Stimulated activated CD4-positive, alpha-beta T cell treated with anti-CD3 and anti-CD28 coated beads, Interleukin-2, amount 100 ng/mL, for 24 hours (primary cell): ENCODE measurements around the gene ZNF500.
"Not testable (repeated sequence)": the region's sequence is repeated elsewhere in the genome, so short reads cannot be mapped to it uniquely, and the experiment has no call there.

ENCODE experiments used
- DNase-seq, 2 donors: peaks; one replicate each; pipeline ENCODE4 v3.0.0-alpha.2; 2020

Gene ZNF500

DNA sequence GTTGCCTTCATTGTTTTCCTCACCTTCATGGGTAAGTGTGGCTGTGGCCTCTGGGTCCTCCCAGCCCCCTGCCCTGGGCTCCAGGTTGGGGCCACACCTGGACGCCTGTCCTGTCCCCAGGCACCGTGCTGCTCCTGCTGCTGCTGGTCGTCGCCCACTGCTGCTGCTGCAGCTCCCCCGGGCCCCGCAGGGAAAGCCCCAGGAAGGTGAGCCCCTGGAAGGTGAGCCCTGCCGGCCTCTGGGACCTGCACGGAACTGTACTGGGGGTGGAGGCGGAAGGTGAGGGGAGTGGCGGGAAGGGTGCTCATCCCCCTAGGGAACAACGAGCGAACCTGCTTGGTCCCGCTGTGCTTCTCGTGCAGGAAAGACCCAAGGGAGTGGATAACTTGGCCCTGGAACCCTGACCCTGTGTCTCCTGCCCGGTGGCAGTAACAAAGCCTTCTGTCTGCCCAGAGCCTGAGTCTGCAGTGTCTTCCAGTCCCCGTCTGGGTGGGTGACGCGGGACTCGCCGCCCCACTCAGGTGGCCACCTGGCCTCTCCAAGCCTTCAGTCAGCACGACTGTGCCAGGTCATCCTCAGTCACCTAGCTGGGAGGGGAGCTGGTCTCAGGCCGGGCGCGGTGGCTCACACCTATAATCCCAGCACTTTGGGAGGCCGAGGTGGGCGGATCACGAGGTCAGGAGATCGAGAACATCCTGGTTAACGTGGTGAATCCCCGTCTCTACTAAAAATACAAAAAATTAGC, 29.0 kb upstream of the ZNF500 start:
- DNase-seq, result no peak

DNA sequence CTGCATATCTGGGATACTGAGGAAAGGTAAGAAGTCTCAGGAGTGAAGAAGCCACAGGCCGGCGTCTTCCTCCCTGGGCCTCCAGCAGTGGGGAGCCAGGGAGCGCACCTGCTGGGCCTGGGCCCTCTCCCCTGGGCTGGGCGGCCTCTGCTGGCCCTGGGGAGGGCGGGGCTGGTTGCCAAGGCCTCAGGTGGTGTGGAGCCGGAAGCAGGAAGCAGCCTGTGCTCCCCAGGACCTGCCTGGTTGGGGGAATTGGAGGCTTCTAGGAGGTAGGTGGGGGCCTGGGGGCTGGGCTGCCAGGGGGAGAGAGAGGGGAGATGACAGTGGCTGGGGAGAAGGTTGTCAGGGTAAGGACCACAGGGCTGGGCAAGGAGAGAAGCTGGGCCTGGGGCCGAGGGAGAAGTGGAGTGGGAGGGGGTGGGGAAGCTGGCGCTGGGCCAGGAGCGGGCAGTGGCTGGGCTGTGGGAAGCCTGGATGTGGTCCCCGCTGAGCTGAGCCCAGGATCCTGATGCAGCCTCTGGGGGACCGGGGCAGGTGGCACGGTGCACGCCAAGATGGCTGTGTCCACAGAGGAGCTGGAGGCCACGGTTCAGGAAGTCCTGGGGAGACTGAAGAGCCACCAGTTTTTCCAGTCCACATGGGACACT, 28.3 kb upstream of the ZNF500 start, which contains the start of gene SMIM22:
Gene SMIM22 (plus strand): TSS at position 189 of the 647 bp plus-strand sequence. CDS start 366 bp downstream, at position 555.
- no peak for DNase-seq

GRCh38 chr16:4792951-4793513, 26.1 kb upstream of the ZNF500 start:
- no peak for DNase-seq

GRCh38 chr16:4790871-4791270, 23.9 kb upstream of the ZNF500 start:
- DNase-seq, result no peak

GRCh38 chr16:4790261-4790660, 23.3 kb upstream of the ZNF500 start:
- no peak for DNase-seq

DNA sequence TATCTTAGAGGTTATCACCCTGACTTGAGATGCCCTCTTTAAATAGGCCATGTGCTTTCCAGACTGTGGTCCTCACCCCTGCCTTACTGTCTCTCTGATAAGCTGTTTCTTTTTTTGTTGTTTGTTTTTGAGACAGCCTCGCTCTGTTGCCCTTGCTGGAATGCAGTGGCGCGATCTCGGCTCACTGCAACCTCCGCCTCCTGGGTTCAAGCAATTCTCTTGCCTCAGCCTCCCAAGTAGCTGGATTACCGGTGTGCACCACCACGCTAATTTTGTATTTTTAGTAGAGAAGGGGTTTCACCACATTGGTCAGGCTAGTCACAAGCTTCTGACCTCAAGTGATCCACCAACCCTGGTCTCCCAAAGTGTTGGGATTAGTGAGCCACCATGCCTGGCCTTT, 21.9 kb upstream of the ZNF500 start:
- DNase-seq, result no peak

DNA sequence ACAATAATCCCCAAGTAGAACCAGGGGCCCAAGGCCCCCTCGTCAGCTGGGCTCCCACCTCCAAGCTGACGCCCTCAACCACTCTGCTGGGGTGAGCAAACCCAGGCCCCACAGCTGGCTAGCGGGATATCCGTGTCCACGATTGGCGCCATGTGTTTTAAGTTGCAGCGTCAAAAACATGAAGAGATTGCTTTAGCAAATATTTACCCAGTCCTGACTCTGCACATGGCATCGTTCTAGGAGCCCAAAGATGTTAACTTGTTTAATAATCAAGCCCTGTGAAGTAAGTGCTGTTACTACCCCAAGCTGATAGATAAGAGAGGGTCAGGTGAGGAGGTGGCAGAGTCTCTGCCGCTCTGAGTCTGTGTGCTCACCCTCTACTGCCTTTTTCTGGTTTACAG, 21.5 kb upstream of the ZNF500 start:
- no peak for DNase-seq

DNA sequence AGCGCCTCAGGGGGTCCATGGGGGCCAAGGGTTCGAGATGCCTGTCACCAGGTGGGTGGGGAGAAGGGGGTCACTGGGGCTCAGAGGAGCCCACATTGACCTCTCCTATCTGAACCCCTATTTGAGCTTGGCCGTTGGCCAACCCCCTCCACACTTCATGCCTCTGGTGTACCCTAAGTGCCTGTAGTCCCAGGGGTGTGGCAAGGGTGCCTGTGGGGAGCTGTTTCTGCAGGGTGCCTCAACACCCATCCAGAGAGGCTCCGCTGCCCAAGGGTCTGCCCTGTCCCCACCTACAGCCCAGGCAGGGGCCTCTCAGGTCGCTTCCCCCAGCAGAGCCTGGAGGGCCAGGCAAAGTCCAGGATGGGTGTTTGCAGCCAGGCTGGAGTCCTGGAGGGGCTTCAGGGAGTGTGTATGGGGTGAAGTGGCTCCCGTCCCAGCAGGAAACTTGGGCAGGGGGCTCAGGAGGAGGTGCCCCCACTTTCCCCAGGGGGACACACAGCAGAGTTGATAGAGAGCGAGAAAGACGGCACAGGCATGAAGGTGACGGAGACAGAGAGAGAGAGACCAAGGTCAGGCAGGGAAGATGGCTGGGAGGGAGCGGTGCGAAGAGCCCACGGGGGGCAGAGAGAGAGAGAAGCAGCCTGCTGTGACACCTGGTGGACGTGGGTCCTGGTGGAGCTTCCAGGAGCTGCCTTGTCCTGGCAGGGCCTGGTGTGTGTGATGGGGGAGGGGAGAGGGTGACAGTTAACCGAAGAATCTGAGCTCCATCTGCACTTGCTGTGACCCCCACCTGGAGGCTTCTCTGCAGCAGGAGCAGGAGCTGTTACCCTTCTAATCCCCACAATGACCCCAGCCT, 20.9 kb upstream of the ZNF500 start, which contains the start of gene SEPTIN12:
Gene SEPTIN12 (minus strand): TSS at position 719 of the 856 bp plus-strand sequence. CDS start 700 bp downstream, at position 19.
- DNase-seq, result no peak

DNA sequence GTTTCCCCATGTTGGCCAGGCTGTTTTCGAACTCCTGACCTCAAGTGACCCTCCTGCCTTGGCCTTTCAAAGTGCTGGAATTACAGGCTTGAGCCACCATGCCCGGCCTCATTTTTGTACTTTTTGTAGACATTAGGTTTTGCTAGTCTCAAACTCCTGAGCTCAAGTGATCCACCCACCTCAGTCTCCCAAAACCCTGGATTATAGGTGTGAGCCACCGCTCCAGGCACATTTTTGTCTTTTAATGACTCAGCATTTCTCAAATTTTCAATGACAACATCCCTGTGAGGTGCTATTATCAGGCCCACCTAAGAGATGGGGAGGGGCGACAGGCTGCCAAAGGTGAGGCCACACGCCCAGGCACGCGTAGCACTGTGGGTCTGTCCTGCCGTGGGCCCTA, 20.1 kb upstream of the ZNF500 start:
- DNase-seq, result no peak

DNA sequence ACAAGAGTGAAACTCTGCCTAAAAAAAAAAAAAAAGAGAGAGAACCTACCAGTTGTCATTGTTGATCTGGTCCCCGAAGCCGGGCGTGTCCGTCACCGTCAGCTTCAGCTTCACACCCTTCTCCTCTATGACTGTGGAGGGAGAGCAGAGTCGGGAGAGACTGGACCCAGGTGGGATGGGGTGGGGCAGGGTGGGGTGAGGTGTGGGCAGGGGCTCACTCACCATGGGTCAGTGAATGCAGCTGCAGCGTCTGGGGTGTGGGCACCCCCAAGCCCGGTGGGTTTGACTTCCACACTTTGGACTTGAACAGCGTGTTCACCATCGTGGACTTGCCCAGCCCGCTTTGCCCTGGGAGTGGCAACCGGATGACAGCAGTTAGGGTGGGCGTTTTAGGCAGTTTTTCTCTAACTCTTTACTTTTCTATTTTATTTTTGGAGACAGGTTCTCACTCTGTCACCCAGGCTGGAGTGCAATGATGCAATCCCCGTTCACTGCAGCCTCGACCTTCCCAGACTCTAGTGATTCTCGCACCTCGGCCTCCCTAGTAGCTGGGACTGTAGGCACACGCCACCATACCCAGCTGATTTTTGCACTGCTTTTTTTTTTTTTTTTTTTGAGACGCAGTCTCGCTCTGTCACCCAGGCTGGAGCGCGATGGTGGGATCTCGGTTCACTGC, 18.9 kb upstream of the ZNF500 start:
- DNase-seq, result no peak

DNA sequence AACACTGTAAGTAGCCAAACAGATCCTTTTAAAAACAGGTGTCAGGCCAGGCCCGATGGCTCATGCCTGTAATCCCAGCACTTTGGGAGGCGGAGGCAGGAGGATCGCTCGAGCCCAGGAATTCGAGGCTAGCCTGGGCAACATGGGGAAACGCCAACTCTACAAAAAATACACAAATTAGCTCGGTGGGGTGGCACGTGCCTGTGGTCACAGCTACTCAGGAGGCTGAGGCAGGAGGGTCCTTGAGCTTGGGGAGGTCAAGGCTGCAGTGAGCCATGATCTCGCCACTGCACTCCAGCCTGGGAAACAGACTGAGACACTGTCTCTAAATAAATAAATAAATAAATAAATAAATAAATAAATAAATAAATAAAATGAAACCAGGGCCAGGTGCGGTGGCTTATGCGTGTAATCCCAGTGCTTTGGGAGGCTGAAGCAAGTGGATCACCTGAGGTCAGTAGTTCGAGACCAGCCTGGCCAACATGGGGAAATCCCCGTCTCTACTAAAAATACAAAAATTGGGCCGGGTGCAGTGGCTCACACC, 17.6 kb upstream of the ZNF500 start:
- not testable (repeated sequence) for DNase-seq

GRCh38 chr16:4783951-4784336, 17.0 kb upstream of the ZNF500 start:
- no peak for DNase-seq

GRCh38 chr16:4783251-4783950, 16.4 kb upstream of the ZNF500 start:
- no peak for DNase-seq

- no peak for DNase-seq
Observed at GRCh38 chr16:4780235-4780634, 13.3 kb upstream of the ZNF500 start.

GRCh38 chr16:4778050-4778392, 11.1 kb upstream of the ZNF500 start:
- DNase-seq, result no peak

- no peak for DNase-seq
Observed at GRCh38 chr16:4777339-4778049, 10.5 kb upstream of the ZNF500 start.

GRCh38 chr16:4776141-4776705, 9.3 kb upstream of the ZNF500 start:
- DNase-seq, result no peak

DNA sequence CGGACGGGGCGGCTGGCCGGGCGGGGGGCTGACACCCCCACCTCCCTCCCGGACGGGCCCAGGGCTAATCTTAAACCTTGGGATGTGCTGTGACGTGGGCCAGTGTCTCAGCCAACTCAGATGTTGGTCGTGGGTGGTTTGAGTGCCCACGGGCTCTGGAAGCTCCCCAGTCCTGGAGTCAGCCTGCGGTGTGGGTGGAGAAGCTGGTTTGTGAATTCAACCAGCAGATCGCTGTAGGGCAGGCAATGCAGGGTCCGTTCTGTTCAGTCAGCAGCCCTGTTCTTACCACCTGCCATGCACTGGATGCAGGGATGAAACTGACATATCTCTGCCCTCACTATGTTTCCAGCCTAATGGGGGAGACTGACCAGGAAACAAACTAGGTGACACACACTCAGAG, 8.0 kb upstream of the ZNF500 start:
- DNase-seq, result no peak

- DNase-seq, result no peak
Observed at GRCh38 chr16:4772351-4772750, 5.4 kb upstream of the ZNF500 start.

DNA sequence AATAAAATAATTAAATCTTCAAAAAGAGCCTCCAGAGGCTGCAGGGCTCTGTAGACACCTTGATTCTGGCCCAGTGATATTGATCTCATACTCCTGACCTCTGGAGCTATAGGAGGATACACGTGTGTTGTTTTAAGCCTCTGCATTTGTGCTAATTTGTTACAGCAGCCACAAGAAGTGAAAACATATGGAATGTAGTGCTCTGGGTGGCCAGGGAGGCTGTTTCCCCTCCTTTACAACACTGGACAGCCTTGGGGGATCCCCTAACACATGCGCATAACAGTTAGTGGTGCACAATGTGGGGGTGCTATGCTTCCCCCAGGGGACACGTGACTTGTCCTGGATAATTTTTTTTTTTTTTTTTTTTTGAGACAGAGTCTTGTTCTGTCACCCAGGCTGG, 4.7 kb upstream of the ZNF500 start:
- DNase-seq, result no peak

GRCh38 chr16:4769306-4769638, 2.3 kb upstream of the ZNF500 start:
- DNase-seq, result no peak
